Cardiac fibroblast (primary cell): Measurements from ENCODE around the gene ISL1.

Source experiments
- DNase-seq, 2 donors: peaks; one replicate each; pipeline versions ENCODE4 v3.0.0 to v3.0.0-alpha.2; 2010; ENCODE audit warnings: low read depth in 2 of 2
- H3K4me3 ChIP-seq, 2 donors: replicated peaks in 1 of 2; 1 replicate in 1 of 2; 2 replicates in 1 of 2; pipeline ENCODE4 v1.5.1; 2011; ENCODE audit warnings: low read depth in 2 of 2, low read length in 2 of 2, mild to moderate bottlenecking in 2 of 2, moderate library complexity in 1 of 2
- TF ChIP-seq, protein P1 (sequence below): IDR thresholded peaks from one replicate; pipeline ENCODE4 v1.5.1; 2011; ENCODE audit warnings: low read depth, mild to moderate bottlenecking, low read length, inconsistent platforms

The ISL1 gene

DNA sequence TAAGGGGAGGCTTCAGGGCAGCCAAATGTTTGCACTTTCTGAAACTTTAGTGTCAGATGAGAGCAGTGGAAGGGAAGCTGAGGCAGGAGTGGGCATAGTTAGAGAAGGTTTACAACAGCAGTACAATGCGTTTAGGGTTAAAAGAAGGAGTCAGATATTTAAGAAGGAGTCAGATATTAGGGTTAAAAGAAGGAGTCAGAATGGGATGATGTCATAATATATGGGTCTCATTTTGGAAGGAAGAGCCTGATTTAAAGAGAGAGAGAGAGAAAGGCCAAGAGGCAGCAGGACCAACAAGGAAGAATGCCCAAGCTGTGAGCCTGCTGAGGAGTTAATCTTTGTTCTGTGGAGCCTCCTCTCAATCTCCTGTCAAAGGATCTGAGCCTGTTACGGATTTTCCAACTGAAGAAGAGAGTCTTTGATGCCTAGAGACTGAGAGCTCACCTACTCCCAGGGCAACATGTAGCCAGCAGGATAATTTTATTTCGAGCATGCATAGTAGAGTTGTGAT is 9.5 kb downstream of the ISL1 start:
- DNase-seq, result no peak
- TF ChIP-seq, protein P1, sequence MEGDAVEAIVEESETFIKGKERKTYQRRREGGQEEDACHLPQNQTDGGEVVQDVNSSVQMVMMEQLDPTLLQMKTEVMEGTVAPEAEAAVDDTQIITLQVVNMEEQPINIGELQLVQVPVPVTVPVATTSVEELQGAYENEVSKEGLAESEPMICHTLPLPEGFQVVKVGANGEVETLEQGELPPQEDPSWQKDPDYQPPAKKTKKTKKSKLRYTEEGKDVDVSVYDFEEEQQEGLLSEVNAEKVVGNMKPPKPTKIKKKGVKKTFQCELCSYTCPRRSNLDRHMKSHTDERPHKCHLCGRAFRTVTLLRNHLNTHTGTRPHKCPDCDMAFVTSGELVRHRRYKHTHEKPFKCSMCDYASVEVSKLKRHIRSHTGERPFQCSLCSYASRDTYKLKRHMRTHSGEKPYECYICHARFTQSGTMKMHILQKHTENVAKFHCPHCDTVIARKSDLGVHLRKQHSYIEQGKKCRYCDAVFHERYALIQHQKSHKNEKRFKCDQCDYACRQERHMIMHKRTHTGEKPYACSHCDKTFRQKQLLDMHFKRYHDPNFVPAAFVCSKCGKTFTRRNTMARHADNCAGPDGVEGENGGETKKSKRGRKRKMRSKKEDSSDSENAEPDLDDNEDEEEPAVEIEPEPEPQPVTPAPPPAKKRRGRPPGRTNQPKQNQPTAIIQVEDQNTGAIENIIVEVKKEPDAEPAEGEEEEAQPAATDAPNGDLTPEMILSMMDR, result no peak
- no peak overlapping the region for H3K4me3 ChIP-seq

DNA sequence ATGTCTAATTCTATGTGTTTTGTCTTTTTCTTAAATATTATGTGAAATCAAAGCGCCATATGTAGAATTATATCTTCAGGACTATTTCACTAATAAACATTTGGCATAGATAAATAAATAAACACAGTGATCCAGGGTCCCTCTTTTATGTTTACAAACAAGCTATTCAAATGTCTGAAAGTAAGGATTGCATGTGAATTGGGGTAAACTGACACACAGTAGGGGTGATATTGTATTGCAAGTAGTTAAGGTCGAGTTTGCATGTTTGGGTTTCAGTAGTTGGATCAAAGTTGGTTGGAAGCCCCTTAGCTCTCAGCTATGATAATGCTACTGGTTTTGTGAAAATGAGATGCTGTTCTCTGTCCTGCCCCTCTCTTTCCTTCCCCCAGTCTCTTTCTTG is 11.4 kb downstream of the ISL1 start:
- DNase-seq, result no peak
- TF ChIP-seq, protein P1, result no peak
- H3K4me3 ChIP-seq, result no peak overlapping the region

GRCh38 chr5:51395245-51395644 is 12.0 kb downstream of the ISL1 start:
- TF ChIP-seq, protein P1, result no peak
- no peak for DNase-seq
- H3K4me3 ChIP-seq, result no peak overlapping the region

DNA sequence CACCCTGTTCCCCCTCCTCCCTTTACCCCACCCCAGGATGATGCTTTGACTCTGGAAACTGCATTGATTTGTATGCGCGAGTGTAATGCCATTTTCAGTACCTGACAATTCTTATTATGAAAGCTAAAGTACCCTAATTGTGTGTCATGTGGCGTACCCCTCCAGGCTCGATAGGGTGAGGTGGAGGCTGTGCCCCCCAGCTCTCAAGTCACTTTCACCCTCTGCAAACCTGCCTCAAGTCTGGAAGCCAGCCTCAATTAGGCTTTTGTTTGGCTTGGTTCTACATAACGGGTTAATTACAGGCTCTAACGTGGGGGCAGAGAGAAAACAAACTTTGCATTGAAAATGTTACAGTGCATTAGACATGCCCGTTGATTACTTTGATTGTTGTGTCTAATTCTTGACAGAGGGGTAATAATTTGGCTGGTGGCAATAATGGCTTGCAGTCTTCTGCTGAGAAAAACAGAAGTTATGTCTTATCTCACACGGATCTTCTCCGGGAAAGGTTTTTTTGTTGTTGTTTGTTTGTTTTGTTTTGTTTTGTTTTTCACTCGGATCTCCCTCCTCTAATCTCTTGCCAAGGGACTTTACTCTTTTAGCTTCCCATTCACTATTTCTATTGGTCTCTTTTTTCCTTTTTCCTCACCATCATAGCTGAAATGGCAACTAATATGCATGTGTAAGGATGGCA is 12.6 kb downstream of the ISL1 start:
- no peak overlapping the region for H3K4me3 ChIP-seq
- TF ChIP-seq, protein P1, result no peak
- no peak for DNase-seq

DNA sequence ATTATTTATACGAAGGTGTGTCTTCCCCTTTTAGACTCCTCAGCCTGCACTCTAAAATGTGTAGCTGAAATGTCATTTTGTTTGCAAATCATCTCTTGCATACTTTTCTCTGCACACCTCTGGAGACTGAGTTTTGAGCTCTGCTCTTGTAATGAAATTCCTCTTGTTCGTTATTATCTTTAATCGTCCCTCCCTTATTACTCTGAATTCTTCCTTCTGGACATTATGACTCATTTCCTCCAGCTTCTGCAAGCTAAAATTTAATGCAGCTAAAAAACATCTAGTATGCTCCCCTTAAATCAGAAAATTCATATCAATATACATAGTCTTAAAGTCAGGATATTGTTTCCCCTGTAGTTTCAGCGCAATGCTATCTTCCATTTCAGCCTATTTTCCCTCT is 13.5 kb downstream of the ISL1 start:
- H3K4me3 ChIP-seq, result no peak overlapping the region
- TF ChIP-seq, protein P1, result no peak
- no peak for DNase-seq

DNA sequence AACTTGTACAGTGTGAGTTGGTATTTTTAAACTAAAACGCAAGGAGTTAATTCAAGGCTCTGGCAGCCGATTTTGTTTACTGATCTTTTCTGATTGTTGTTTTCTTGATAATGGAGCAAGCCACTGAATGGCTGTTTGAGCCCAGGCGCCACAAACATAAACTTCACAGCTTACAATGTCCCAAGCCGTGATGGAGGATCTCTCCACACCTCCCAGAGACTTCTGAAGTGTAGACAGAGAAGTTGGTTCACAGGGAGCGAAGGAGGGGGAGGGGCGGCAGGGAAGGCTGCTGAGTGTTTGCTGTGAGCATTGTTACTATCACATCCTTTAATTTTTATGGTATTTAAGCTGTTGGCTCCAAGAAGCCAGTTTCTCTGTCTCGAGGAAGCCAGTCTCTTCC is 14.7 kb downstream of the ISL1 start:
- no peak for DNase-seq
- TF ChIP-seq, protein P1, result no peak
- H3K4me3 ChIP-seq, result no peak overlapping the region
